GM12865 (cell line): ENCODE data around the gene KLF5.

ENCODE experiments used
- DNase-seq: peaks from one replicate; pipeline ENCODE4 v3.0.0; 2010; ENCODE audit warnings: low read depth
- H3K4me3 ChIP-seq: 2 replicates; pipeline ENCODE4 v1.5.1; 2011; ENCODE audit warnings: mild to moderate bottlenecking, low read depth, low read length, control low read depth
- CTCF ChIP-seq: IDR thresholded peaks from 2 replicates; pipeline ENCODE4 v1.5.1; 2011; ENCODE audit warnings: low read length, control low read depth, low read depth, inconsistent platforms; ENCODE audit not compliant: insufficient read depth; ENCODE audit errors: missing control alignments

KLF5 gene

GRCh38 chr13:73119612-73120011 lies 60.8 kb downstream of the KLF5 start:
- H3K4me3 ChIP-seq, result no peak overlapping the region
- no peak for TF ChIP-seq CTCF
- DNase-seq, result no peak
